Fibroblast of villous mesenchyme (primary cell): ENCODE results near the gene XYLT1. TPM values are rescaled to one million over a fixed set of nuclear protein-coding genes. Genes with fewer than 3 reads are reported as not detected.

Experiments used
- DNase-seq: peaks from one replicate; pipeline ENCODE4 v3.0.0-alpha.2; 2010; ENCODE audit warnings: low read depth
- H3K4me3 ChIP-seq: 2 replicates; pipeline ENCODE4 v1.5.1; 2011; ENCODE audit warnings: low read depth, mild to moderate bottlenecking, low read length
- CTCF ChIP-seq: IDR thresholded peaks from 2 replicates; pipeline ENCODE4 v1.5.1; 2012; ENCODE audit warnings: low read depth, mild to moderate bottlenecking, low read length; ENCODE audit not compliant: insufficient read depth
- total RNA-seq: library from RNA; depleted of rRNA; stranded (reverse); fragments of >200 nt; gene quantifications from 2 replicates; pipeline ENCODE4 v1.2.3, GENCODE V29; 2012

Gene XYLT1
- total RNA-seq, 1 donor = 2.6 TPM

- TF ChIP-seq CTCF = no peak
- no peak for DNase-seq
- H3K4me3 ChIP-seq = no peak overlapping the region
Measured at GRCh38 chr16:17138801-17139200, 332.0 kb downstream of the XYLT1 start.

- H3K4me3 ChIP-seq = no peak overlapping the region
- DNase-seq = no peak
- no peak for TF ChIP-seq CTCF
Measured at GRCh38 chr16:17135439-17135838, 335.3 kb downstream of the XYLT1 start.

- no peak overlapping the region for H3K4me3 ChIP-seq
- no peak for TF ChIP-seq CTCF
- DNase-seq = no peak
Measured at GRCh38 chr16:17134586-17134985, 336.2 kb downstream of the XYLT1 start.

- TF ChIP-seq CTCF = no peak
- no peak overlapping the region for H3K4me3 ChIP-seq
- DNase-seq = no peak
Measured at GRCh38 chr16:17133851-17134250, 336.9 kb downstream of the XYLT1 start.

GRCh38 chr16:17131351-17131750 is 339.4 kb downstream of the XYLT1 start:
- no peak overlapping the region for H3K4me3 ChIP-seq
- no peak for TF ChIP-seq CTCF
- DNase-seq = no peak

GRCh38 chr16:17130733-17131132 is 340.0 kb downstream of the XYLT1 start:
- H3K4me3 ChIP-seq = no peak overlapping the region
- no peak for TF ChIP-seq CTCF
- no peak for DNase-seq

- H3K4me3 ChIP-seq = no peak overlapping the region
- TF ChIP-seq CTCF = no peak
- DNase-seq = no peak
Measured at GRCh38 chr16:17129971-17130370, 340.8 kb downstream of the XYLT1 start.
